Muscle layer of colon (tissue), 2 donors: ENCODE data around the gene KRTAP10-10.
"Not testable (repeated sequence)": the region's sequence is repeated elsewhere in the genome, so short reads cannot be mapped to it uniquely, and the experiment has no call there.

Experiments used
- H3K27ac ChIP-seq: one replicate; pipeline ENCODE4 v1.7.0; 2013; ENCODE audit warnings: low read depth, mild to moderate bottlenecking, low read length, moderate library complexity
- H3K27me3 ChIP-seq, 2 donors: one replicate each; pipeline ENCODE4 v1.7.0; 2013; ENCODE audit warnings: low read length in 2 of 2, mild to moderate bottlenecking in 2 of 2; ENCODE audit not compliant: insufficient read depth in 2 of 2, control insufficient read depth in 1 of 2
- H3K36me3 ChIP-seq: one replicate; pipeline ENCODE4 v1.7.0; 2013; ENCODE audit warnings: mild to moderate bottlenecking, low read length; ENCODE audit not compliant: insufficient read depth
- H3K4me1 ChIP-seq: one replicate; pipeline ENCODE4 v1.7.0; 2013; ENCODE audit warnings: mild to moderate bottlenecking, low read length; ENCODE audit not compliant: insufficient read depth
- H3K4me3 ChIP-seq, 2 donors: one replicate each; pipeline ENCODE4 v1.7.0; 2013; ENCODE audit warnings: low read length in 2 of 2, low read depth in 1 of 2, mild to moderate bottlenecking in 1 of 2, moderate library complexity in 1 of 2
- H3K9ac ChIP-seq: one replicate; pipeline ENCODE4 v1.7.0; 2013; ENCODE audit warnings: low read length
- H3K9me3 ChIP-seq: one replicate; pipeline ENCODE4 v1.7.0; 2013; ENCODE audit warnings: mild to moderate bottlenecking, low read length
- donor health status: abdominal sarcoma.
- donor health status: Adenocarcinoma of cecum.

Gene KRTAP10-10

DNA sequence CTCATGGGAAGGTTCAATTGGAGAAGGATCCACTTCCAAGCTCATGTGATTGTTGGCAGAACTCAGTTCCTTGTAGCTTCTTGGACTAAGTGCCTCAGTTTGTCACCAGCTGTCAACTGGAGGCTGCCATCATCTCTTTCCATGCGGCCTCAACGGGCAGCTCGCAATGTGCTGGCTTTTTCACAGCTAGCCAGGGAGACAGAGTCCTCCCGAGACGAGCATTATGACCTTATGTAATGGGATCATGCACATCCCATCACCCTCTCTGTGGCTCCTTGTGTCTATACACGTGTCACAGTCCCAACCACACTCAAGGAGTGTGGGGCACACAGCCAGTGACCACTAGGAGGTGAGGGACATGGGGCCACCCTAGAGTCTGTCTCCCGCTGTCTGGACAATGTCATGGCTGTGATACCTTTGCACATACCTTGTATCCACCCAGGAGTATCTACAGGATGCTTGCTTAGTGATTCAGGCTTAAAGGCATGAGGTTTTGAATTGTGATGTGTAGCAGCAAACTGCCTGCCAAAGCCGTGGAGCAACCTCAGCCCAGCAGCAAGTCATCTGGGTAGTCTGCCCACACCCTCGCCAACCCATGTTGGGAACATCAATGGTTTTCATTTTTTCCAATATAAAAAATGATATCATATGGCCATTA lies 41.0 kb upstream of the KRTAP10-10 start:
- Histone ChIP-seq H3K36me3 (no peaks in the 10 kb centered on the region), H3K27ac (no peak overlapping the region), H3K4me1 (no peaks in the 10 kb centered on the region), H3K9me3 (no peaks in the 10 kb centered on the region), H3K27me3 (peaks cover 0 to 18% of the 10 kb centered on the region in 2 donors), H3K4me3 (no peak overlapping the region), H3K9ac (no peak overlapping the region)

DNA sequence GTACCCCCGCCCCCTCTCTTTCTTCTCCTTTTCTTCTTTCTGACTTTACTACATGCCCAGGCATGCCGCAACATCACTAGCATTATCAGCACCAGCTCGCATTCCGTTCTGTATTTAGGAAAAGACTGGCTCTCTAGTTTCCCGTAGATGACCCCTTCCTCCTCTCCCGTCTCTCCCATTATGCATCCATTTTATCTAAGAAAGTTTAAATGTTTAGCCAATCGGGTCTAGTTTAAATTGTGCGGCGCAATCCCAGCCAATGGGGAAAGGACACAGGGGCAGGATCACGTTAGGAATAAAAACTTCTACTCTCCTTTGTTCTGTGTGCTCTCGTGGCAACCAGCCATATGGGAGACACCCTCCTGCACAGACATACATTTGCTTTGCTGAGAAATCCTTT lies 39.1 kb upstream of the KRTAP10-10 start:
- no peaks in the 10 kb centered on the region for H3K4me1 ChIP-seq
- H3K4me3 ChIP-seq = no peak overlapping the region
- H3K9me3 ChIP-seq = no peaks in the 10 kb centered on the region
- no peaks in the 10 kb centered on the region for H3K36me3 ChIP-seq
- H3K27me3 ChIP-seq = peaks cover 0 to 22% of the 10 kb centered on the region in 2 donors
- H3K9ac ChIP-seq = no peak overlapping the region
- H3K27ac ChIP-seq = no peak overlapping the region

DNA sequence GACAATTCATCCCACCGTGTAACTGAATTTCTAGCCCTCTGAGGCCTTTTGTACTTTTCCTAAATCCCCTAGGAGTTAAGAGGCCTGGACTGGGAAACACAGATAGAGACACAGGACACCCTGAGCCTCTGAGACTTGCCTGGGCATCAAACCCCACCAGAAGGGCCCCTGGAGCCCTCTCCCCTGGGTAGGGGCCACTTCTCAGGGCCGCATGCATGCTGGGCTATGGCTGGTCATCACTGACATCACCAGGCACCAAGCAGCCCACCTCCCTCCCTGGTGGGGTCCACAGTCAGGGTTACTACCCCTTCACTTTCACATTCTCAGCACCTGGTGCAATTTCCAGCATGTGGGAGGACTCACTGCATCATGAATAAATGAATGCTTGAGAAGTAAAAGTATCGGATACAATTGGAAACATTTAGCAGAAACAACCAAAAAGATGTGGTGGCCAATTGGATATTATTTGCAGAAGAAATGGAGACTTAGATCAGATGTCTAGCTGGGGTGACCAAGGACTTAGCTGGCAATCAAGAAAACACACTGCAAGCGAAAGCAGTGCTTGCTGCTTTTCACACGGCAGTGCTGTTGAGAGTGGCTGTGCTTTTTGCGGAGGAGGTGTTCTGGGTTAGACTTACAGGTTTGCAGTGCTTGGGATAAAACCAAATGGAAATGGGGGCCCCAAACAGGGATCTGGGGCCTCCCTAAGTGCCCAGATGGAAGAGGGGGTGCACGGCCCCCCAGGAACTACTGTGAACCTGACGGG lies 37.7 kb upstream of the KRTAP10-10 start:
- Histone ChIP-seq H3K27me3 (peaks cover 0 to 19% of the 10 kb centered on the region in 2 donors), H3K4me1 (no peaks in the 10 kb centered on the region), H3K27ac (no peak overlapping the region), H3K9me3 (peaks cover 6% of the 10 kb centered on the region), H3K9ac (no peak overlapping the region), H3K4me3 (no peak overlapping the region), H3K36me3 (no peaks in the 10 kb centered on the region)

DNA sequence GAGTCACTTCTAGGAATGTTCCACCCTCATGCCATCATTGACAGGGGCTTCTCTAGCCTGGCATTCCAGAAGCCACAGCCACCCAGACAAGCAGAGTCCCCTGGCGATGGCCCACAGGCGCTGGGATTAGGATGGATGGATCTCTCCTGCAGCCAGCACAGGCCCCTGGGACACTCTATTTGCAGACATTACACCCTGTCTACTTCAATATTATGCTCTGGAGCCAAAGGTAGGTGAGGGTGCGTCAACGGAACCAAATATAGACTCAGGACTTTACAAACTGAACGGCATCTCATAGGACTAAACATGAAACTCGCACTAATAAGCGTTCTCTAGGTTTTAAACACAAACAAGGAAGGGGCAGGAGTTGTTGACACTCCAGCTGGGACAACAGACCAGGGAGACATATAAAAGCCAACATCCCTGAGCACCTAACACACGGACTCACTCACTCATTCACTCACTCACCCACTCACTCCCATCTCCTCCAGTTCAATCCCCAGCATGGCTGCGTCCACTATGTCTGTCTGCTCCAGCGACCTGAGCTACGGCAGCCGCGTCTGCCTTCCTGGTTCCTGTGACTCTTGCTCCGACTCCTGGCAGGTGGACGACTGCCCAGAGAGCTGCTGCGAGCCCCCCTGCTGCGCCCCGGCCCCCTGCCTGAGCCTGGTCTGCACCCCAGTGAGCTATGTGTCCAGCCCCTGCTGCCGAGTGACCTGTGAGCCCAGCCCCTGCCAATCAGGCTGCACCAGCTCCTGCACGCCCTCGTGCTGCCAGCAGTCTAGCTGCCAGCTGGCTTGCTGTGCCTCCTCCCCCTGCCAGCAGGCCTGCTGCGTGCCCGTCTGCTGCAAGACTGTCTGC lies 36.8 kb upstream of the KRTAP10-10 start, which contains the start of gene KRTAP10-7:
KRTAP10-7 (plus strand) TSS at position 480 of the 861 bp plus-strand sequence; CDS start at position 505, 25 bp downstream.
- H3K27ac ChIP-seq, H3K36me3 ChIP-seq, H3K9ac ChIP-seq, H3K9me3 ChIP-seq, H3K4me1 ChIP-seq, H3K4me3 ChIP-seq: not testable (repeated sequence)
- peaks cover 0 to 19% of the 10 kb centered on the region in 2 donors for H3K27me3 ChIP-seq

DNA sequence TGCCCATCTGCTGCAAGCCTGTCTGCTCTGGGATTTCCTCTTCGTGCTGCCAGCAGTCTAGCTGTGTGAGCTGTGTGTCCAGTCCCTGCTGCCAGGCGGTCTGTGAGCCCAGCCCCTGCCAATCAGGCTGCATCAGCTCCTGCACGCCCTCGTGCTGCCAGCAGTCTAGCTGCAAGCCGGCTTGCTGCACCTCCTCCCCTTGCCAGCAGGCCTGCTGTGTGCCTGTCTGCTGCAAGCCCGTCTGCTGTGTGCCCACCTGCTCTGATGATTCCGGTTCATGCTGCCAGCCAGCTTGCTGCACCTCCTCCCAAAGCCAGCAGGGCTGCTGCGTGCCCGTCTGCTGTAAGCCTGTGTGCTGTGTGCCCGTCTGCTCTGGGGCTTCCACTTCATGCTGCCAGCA lies 36.1 kb upstream of the KRTAP10-10 start:
- H3K4me1 ChIP-seq, H3K4me3 ChIP-seq, H3K9me3 ChIP-seq, H3K36me3 ChIP-seq, H3K9ac ChIP-seq, H3K27ac ChIP-seq: not testable (repeated sequence)
- peaks cover 0 to 19% of the 10 kb centered on the region in 2 donors for H3K27me3 ChIP-seq

DNA sequence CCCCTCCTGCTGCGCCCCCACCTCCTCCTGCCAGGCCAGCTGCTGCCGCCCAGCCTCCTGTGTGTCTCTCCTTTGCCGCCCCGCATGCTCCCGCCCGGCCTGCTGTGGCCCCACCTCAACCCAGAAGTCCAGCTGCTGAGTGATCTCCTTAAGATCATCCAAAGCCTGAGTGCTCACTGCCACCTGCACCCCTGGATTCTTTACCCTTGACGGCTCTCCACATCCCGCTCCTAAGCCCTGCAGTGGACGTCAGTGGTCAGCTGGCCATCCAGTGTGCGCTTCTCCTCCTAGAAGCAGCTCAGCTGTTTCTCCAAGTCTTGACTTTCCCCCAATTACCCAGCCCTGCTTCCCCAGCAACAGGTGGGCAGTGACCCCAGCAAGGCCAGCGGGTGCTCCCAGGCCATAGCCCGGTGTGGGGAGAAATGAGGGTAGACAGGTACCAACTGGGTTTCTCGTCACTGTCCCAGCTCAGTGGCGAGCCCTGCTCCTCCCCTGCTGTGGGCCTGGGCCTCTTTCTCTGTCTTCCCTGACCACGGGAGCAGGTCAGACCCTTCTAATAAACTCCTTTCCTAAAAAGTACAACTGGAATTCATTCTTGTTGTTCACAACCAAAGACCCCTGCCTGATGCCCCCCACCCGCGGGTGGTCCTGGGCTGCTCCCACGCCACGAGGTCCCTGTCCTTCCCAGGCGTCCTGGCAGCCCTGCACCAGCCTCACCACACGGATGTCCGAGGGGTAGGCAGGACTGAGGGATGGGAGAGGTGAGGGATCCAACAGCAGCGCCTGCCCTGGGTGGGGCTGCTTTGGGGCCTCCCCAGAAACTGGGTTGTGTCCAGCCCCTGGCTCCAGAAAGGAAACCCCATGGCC lies 35.3 kb upstream of the KRTAP10-10 start:
- Histone ChIP-seq H3K9me3 (peaks cover 7% of the 10 kb centered on the region), H3K27me3 (peaks cover 0 to 19% of the 10 kb centered on the region in 2 donors), H3K4me1 (no peaks in the 10 kb centered on the region), H3K36me3 (no peaks in the 10 kb centered on the region), H3K27ac (no peak overlapping the region), H3K9ac (no peak overlapping the region), H3K4me3 (no peak overlapping the region)

DNA sequence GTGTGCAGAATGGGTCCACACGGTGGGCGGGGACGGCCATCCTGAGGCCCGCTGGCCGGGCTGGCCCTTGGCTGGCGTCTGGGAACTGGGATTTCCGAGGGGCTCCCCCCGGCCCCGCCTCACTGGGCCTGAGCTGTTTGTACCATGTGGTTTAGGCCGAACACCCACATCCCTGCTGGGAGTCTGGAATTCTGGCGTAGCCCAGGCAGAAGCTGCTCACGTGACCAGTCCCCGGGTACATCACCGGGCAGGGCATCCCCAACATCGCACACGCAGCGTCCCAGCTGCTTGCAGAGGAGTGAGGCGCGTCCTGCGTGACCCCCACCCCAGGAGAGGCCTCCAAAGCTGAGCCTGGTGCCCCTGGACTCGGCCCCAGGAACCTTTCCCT lies 34.7 kb upstream of the KRTAP10-10 start:
- H3K4me1 ChIP-seq = no peaks in the 10 kb centered on the region
- no peak overlapping the region for H3K4me3 ChIP-seq
- H3K9me3 ChIP-seq = peaks cover 7% of the 10 kb centered on the region
- no peak overlapping the region for H3K27ac ChIP-seq
- H3K27me3 ChIP-seq = peaks cover 0 to 19% of the 10 kb centered on the region in 2 donors
- no peaks in the 10 kb centered on the region for H3K36me3 ChIP-seq
- H3K9ac ChIP-seq = no peak overlapping the region

DNA sequence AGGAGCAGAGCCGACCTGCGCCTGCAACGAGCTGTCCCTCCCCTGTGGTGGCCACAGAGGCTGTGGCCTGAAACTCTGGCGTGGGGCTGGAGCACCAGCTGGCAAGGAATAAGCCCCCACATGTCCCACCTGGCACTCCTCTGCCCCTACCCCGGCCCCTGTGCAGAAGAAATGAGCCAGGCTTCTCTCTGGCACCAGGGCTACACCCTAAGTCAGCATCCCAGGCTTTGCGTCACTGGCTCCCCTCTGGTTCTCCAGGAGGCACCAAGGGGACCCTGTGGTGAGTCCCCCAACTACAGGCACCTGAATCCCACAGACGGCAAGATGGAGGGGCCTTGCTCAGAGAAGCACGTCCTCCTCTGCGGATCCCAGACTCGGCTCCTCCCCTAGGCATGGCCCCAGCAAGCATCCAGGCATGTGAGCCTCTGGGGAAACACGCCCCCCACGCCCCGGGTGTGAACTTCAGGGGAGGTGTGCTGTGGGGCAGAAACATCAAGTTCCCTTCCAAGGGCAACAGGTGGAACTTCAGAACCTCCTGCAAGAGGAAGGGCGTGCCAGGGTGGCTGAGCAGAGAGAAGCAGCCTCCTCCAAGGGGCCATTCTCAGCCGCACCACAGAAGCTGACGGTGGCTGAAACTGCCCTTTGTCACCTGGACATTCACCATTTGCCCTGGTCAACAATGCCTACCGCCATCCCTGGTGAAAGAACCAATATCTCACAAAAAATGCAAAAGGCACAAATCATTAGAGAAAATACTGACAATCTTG lies 33.9 kb upstream of the KRTAP10-10 start:
- Histone ChIP-seq H3K9ac (no peak overlapping the region), H3K36me3 (no peaks in the 10 kb centered on the region), H3K27ac (no peak overlapping the region), H3K9me3 (peaks cover 7% of the 10 kb centered on the region), H3K4me3 (no peak overlapping the region), H3K27me3 (peaks cover 0 to 19% of the 10 kb centered on the region in 2 donors), H3K4me1 (no peaks in the 10 kb centered on the region)

DNA sequence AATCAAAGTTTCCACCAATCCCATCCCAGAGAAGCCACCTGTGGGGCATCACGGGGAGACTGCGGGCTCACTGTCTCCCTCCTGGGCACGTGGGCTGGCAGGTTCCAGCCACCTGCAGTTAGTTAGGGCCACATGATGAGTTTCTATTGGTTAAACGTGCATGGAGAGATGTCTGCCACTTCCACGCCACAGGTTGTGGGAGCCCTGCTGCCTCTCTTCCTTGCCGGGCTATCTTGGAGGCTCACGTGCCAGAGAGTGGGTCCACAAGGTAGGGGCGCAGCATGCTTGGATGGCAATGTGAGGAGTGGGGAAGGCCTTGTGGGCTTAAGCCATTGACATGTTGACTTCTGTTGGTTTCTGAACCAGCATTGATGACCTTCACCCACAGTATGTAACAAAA lies 33.2 kb upstream of the KRTAP10-10 start:
- H3K27me3 ChIP-seq = peaks cover 0 to 19% of the 10 kb centered on the region in 2 donors
- no peaks in the 10 kb centered on the region for H3K4me1 ChIP-seq
- H3K27ac ChIP-seq = no peak overlapping the region
- no peak overlapping the region for H3K4me3 ChIP-seq
- no peak overlapping the region for H3K9ac ChIP-seq
- peaks cover 7% of the 10 kb centered on the region for H3K9me3 ChIP-seq
- H3K36me3 ChIP-seq = no peaks in the 10 kb centered on the region

DNA sequence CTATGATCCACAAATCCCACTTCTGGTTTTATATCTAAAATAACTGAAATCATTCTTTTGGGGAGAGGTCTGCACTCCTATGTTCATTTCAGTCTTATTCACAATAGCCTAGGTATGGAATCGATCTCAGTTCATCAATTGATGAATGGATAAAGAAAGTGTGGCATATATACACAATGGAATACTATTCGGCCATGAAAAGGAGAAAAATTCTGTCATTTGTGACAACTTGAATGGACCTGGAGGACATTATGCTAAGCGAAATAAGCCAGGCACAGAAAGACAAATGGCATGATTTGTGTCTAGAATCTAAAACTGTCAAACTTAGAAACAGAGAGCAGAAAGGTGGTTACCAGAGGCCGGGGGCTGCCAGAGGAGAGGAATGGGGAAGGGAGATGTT lies 30.7 kb upstream of the KRTAP10-10 start:
- Histone ChIP-seq H3K4me1 (no peaks in the 10 kb centered on the region), H3K27ac (no peak overlapping the region), H3K9ac (no peak overlapping the region), H3K9me3 (peaks cover 7% of the 10 kb centered on the region), H3K4me3 (no peak overlapping the region), H3K27me3 (peaks cover 0 to 11% of the 10 kb centered on the region in 2 donors), H3K36me3 (no peaks in the 10 kb centered on the region)
